Kidney epithelial cell (primary cell): Measurements from ENCODE around the gene EDNRB. TPM values are rescaled to one million over a fixed set of nuclear protein-coding genes. Genes with fewer than 3 reads are reported as not detected.

ENCODE experiments used
- DNase-seq: peaks from one replicate; pipeline ENCODE4 v3.0.0-alpha.2; 2010; ENCODE audit warnings: low read depth
- H3K27me3 ChIP-seq: 2 replicates; pipeline ENCODE4 v1.6.0; 2011; ENCODE audit warnings: low read length; ENCODE audit not compliant: control insufficient read depth, insufficient read depth
- H3K36me3 ChIP-seq: 2 replicates; pipeline ENCODE4 v1.5.1; 2011; ENCODE audit warnings: low read length; ENCODE audit not compliant: control insufficient read depth, insufficient read depth
- H3K4me3 ChIP-seq: 2 replicates; pipeline ENCODE4 v1.5.1; 2011; ENCODE audit warnings: low read depth, mild to moderate bottlenecking, control low read depth, low read length
- total RNA-seq: library from RNA; depleted of rRNA; stranded (reverse); fragments of >200 nt; gene quantifications from 2 replicates; pipeline ENCODE4 v1.2.3, GENCODE V29; 2015
- TF ChIP-seq, protein P1 (sequence below): IDR thresholded peaks from 2 replicates; pipeline ENCODE4 v1.5.1; 2011; ENCODE audit warnings: mild to moderate bottlenecking, moderate library complexity, low read length, control low read depth, inconsistent platforms; ENCODE audit not compliant: insufficient read depth, poor library complexity, severe bottlenecking

Gene EDNRB
- total RNA-seq, 1 donor from 2014 or later: 0.75 TPM

DNA sequence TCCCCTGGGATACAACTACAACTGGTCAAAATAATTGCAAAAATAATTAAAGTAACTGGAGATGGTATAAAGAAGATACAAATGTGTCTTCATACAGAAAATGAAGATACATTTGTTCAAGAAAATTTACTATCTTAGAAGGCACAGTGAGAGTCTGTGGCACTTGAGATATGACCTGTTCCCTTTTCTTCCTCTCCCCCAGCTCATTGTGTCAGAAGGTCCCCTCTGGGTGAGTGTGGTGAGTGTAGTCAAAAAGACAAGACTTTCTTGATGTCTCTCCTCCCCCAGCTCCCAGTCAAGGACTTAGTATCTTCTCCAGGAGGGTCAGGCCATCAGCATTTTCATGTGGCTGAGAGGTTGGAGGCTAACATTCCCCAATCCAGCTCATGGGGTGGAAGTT lies 51.7 kb downstream of the EDNRB start:
- TF ChIP-seq, protein P1, sequence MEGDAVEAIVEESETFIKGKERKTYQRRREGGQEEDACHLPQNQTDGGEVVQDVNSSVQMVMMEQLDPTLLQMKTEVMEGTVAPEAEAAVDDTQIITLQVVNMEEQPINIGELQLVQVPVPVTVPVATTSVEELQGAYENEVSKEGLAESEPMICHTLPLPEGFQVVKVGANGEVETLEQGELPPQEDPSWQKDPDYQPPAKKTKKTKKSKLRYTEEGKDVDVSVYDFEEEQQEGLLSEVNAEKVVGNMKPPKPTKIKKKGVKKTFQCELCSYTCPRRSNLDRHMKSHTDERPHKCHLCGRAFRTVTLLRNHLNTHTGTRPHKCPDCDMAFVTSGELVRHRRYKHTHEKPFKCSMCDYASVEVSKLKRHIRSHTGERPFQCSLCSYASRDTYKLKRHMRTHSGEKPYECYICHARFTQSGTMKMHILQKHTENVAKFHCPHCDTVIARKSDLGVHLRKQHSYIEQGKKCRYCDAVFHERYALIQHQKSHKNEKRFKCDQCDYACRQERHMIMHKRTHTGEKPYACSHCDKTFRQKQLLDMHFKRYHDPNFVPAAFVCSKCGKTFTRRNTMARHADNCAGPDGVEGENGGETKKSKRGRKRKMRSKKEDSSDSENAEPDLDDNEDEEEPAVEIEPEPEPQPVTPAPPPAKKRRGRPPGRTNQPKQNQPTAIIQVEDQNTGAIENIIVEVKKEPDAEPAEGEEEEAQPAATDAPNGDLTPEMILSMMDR: no peak
- no peaks in the 10 kb centered on the region for H3K36me3 ChIP-seq
- H3K4me3 ChIP-seq: no peak overlapping the region
- DNase-seq: no peak
- H3K27me3 ChIP-seq: no peaks in the 10 kb centered on the region

- Histone ChIP-seq H3K27me3 (no peaks in the 10 kb centered on the region), H3K36me3 (no peaks in the 10 kb centered on the region), H3K4me3 (no peak overlapping the region)
- DNase-seq: no peak
- TF ChIP-seq, protein P1: no peak
These were observed 53.0 kb downstream of the EDNRB start for GRCh38 chr13:77865622-77866021.

DNA sequence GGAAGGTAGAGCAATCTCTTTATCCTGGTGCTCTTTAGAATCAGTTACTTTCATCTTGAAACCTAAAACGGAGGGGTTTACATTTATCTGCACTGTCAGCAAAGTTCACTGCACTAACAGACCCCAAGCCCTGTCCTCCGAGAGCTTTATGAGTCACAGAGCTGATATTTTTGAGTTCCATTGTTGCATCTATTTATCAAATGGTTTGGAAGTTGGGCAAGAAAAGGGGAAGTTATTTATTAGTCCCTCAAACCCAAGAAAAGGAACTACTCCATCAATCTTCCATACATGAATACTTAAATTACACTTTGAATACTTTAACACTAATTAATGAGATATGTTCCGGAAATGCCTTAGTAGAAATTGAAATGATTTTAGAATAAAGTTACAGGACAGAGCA lies 55.5 kb downstream of the EDNRB start:
- Histone ChIP-seq H3K27me3 (no peaks in the 10 kb centered on the region), H3K36me3 (no peaks in the 10 kb centered on the region), H3K4me3 (no peak overlapping the region)
- TF ChIP-seq, protein P1: no peak
- no peak for DNase-seq

DNA sequence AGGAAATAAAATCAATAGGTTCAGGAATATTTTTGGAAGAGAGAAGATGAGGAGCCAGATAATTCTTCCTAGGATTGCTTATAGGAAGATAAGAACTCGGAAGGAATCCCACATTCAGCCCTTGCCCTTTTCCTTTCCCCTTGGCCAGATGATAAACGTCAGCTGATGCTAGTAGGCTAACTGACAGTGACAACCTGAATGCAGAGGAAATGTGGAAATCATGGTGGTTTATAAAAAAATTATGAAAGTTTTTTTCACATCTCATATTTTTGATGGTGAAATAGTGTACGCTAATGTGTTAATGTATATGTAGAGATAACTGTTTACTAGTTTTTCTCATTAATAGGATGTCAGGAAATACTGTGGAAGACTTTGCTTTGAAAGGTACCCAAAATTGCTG lies 56.9 kb downstream of the EDNRB start:
- H3K36me3 ChIP-seq: no peaks in the 10 kb centered on the region
- H3K4me3 ChIP-seq: no peak overlapping the region
- no peak for DNase-seq
- no peaks in the 10 kb centered on the region for H3K27me3 ChIP-seq
- TF ChIP-seq, protein P1: no peak

GRCh38 chr13:77860507-77860981 lies 58.1 kb downstream of the EDNRB start:
- TF ChIP-seq, protein P1: no peak
- DNase-seq: no peak
- Histone ChIP-seq H3K27me3 (no peaks in the 10 kb centered on the region), H3K36me3 (no peaks in the 10 kb centered on the region), H3K4me3 (no peak overlapping the region)

- DNase-seq: no peak
- H3K27me3 ChIP-seq: no peaks in the 10 kb centered on the region
- TF ChIP-seq, protein P1: no peak
- H3K4me3 ChIP-seq: no peak overlapping the region
- H3K36me3 ChIP-seq: no peaks in the 10 kb centered on the region
These were observed 59.2 kb downstream of the EDNRB start for GRCh38 chr13:77859450-77859849.
